Stimulated activated CD4-positive, alpha-beta T cell treated with anti-CD3 and anti-CD28 coated beads, Interleukin-2, amount 100 ng/mL, for 48 hours (primary cell): ENCODE measurements around the gene COL26A1.

ENCODE experiments used
- DNase-seq, 2 donors: peaks; one replicate each; pipeline ENCODE4 v3.0.0-alpha.2; 2020

COL26A1 gene

DNA sequence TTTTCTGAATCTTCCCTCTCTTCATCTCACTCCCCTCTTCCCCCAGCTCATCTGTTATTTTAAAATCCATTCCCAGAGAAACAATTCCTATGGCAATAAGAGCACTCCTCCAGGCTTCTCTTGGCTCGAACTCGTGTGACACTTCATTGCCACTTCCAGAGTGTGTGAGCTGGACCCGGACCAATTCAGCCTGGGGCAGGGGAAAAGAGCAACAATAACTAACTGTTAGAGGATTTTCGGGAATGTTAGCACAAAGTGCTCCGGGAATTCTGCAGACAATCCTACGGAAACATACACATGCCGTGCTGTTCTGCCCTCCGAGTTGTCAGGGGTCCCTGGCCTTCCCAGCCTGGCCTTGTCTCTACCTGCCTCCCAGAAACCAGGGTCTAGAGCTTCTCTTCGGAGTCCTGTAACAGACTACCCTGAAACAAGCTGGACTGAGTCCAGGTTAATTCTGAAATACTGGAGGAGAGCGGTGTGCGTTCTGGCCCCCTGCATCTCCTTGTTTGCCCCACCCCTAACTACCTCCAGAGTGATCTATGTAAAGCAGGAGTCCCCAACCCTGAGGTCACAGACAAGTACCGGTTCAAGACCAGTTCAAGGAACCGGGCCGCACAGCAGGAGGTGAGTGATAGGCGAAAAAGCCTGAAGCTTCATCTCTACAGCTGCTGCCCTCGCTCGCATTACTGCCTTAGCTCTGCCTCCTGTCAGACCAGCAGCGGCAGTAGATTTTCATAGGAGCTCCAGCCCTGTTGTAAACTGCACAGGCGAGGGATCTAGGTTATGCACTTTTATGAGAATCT, 11.3 kb downstream of the COL26A1 start:
- no peak for DNase-seq

DNA sequence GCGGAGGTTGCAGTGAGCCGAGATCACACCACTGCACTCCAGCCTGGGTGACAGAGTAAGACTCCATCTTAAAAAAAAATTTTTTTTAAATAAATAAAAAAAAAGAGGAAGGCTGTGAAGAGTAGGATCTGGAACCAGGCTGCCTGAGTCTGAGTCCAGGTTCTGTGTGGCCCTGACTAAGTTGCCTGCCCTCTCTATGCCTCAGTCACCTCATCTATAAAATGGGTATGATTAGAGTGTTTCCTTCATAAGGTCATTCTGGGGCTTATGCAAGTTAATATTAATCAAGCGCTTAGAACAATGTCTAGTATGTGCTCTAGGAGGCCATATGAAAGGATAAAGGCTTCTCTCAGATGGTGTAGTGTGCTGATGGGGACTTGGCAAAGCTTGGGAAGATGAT, 12.3 kb downstream of the COL26A1 start:
- no peak for DNase-seq

GRCh38 chr7:101376601-101377000, 13.9 kb downstream of the COL26A1 start:
- DNase-seq: no peak

- DNase-seq: no peak
Observed at GRCh38 chr7:101377189-101377736, 14.6 kb downstream of the COL26A1 start.

GRCh38 chr7:101378751-101379174, 16.1 kb downstream of the COL26A1 start:
- DNase-seq: no peak

- no peak for DNase-seq
Observed at GRCh38 chr7:101379302-101379701, 16.6 kb downstream of the COL26A1 start.

DNA sequence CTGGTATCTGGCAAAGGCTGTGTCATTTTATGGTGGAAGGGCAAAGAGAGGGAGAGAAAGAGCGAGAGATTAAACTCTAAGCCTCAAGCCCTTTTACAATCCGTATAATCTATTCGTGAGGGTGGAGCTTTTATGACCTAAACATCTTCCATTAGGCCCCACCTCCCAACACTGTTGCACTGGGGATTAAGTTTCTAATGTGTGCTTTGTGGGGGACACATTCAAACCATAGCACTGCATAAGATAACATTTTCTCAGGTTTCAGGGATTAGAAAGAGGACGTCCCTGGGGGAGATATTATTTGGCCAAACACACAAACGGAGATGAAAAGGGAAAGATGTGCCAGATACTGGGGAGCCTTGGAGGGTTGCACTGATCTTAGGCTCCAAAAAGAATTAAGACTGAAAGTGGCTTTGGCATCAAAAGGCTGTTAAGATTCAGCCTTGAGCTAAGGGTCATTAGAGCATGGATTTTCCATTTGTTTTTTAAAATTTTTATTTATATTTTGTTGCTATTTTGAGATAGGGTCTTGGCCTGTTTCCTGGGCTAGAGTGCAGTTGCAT, 19.0 kb downstream of the COL26A1 start:
- no peak for DNase-seq

DNA sequence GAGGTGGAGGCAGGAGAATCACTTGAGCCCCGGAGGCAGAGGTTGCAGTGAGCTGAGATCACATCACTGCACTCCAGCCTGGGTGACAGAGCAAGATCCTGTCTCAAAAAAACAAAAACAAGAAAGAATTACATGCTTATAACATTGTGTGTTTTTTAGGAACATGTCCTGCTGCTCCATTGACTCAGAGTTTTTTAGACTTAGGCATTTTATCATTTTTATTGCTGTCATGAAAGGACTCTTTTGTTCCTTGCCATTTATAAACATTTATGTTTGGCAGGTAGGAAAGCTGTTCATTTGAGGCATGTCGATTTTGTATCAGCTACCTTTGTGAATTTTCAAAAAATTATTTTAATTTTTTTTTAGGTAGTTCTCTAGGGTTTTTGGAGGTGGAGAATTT, 20.3 kb downstream of the COL26A1 start:
- DNase-seq: no peak

DNA sequence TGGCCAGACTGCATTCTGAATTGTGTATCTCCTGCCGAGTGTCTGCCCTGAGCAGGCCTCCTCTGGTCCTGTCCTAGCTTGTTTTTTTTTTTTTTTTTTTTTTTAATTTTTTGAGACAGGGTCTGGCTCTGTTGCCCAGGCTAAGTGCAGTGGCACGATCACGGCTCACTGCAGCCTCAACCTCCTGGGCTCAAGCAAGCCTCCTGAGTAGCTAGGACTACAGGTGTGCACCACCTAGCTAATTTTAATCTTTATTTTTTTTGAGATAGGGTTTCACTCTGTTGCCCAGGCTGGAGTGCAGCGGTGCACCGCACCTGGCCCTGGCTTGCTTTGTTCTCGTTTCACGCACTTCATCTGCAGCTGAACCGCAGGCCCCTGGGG, 23.5 kb downstream of the COL26A1 start:
- DNase-seq: no peak

- DNase-seq: no peak
Observed at GRCh38 chr7:101386558-101387231, 24.0 kb downstream of the COL26A1 start.

DNA sequence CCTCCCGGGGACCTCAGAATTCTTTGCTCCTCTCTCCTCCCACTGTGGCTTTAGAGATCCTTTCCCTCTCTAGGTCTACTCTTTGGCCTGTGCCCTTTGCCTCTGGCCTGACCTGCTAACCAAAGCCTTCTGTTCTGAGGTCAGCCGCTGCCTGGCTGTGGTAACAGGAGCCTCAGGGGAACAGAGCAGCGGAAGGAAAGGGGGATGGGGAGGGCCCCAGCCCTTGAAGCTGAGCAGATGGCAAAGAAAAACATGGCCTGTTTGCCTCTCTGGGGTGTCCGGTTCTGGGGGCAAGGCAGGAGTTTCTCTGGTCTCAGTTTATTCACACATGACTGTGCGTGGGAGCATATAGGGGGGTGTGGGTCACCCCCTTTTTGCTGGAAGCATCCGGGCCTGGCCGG, 28.2 kb downstream of the COL26A1 start:
- peak in 1 of 2 donors; percentile 22 for DNase-seq

GRCh38 chr7:101391991-101392390, 29.3 kb downstream of the COL26A1 start:
- no peak for DNase-seq

DNA sequence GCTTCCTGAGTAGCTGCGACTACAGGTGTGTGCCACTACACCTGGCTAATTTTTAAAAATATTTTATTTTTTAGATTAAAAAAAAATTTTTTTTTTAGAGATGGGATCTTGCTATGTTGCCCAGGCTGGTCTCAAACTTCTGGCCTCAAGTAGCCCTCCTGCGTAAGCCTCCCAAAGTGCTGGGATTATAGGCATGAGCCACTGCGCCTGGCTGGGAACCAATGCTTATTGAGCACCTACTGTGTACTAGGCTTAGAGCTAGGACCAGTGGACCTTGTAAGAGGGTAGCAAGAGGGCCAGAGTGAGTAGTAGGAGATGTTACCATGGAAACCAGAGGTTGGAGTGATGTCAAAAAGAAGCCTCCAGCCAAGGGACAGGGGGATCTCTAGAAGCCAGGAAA, 31.2 kb downstream of the COL26A1 start:
- DNase-seq: no peak

- DNase-seq: no peak
Observed at GRCh38 chr7:101395376-101395775, 32.7 kb downstream of the COL26A1 start.

- DNase-seq: no peak
Observed at GRCh38 chr7:101397243-101397642, 34.6 kb downstream of the COL26A1 start.

DNA sequence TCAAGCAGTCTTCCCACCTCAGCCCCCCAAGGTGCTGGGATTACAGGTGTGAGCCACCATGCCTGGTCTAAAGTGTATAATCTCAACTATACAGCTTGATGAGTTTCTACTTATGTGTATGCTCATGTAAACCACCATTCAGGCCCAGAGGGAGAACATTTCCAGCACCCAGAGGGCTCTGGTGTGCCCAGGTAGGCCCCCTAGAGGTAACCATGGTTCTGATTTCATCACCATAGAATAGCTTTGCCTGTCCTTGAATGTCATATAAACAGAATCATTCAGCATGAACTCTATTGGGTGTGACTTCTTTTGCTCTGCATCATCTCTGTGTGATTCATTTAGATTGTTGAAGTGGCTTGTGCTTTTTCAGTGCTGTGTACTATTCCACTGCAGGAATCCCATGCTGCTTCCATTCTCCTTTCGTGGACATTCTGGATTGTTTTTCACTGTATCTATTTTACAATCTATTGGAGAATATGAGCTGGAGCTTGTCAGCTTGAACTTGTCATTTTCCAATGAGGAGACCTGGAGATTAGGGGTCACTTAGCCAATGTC, 35.2 kb downstream of the COL26A1 start:
- DNase-seq: no peak

DNA sequence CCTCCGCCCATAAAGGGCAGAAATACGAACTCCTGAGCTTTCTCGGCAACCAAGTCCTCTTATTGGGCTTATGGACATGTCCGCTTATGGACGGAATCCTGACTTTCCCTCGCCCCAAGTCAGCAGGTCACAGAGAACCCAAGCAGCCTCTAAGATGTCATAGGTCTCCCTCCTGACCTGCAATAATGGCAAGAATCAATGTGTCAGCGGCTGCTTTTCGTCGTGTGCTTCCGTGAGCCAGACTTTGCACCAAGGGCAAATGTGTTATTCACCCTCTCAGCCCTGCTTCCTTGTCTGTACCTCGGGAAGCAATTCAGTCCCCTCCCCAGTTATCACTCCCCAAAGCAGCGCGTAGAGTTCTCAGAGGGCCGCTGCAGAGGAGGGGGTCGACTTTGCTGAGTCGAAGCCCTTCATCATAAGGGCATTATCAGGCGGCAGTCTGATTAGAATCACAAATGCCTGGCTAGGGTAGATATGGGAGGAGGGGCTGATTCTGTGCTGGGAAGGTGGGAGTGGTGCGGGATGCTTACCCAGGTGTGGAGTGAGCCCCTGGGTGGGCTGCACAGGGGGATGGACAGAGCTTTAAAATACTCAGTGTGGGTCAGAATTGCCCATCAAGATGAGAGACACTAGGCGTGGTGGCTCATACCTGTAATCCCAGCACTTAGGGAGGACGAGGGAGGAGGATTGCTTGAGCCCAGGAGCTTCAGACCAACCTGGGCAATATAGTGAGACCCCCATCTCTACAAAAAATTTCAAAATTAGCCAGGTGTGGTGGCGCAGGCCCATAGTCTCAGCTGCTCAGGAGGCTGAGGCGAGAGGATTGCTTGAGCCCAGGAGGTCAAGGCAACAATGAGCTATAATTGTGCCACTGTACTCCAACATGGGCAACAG, 36.0 kb downstream of the COL26A1 start:
- no peak for DNase-seq

GRCh38 chr7:101399759-101400158, 37.1 kb downstream of the COL26A1 start:
- DNase-seq: no peak

- no peak for DNase-seq
Observed at GRCh38 chr7:101400751-101401150, 38.1 kb downstream of the COL26A1 start.

DNA sequence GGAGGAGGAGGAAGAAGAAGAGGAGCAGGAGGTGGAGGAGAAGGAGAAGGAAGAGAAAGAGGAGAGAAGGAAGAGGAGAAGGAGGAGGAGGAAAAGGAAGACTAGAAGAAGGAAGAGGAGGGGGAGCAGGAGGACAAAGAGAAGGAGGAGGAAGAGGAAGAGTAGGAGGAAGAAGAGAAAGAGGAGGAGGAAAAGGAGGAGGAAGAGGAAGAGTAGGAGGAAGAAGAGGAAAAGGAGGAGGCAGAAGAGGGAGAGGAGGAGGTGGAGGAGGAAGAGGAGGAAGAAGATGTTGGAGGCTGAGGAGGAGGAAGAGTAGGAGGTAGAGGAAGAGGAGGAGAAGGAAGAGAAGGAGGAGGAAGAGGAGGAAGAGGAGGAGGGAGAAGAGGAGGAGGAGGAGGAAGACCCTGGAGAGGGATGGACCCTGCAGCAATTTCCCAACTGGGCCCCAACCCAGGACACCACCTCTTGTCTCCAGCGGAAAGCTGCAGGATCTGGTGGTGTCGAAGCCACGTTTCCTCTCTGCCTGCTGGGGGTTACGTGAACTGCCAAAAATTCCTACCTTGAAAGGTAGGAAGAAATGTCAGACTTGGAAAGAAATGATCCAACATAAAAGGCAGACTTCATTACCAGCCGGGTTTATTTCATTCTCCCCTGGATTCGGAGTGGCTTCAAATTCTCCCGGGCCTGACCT, 38.9 kb downstream of the COL26A1 start:
- no peak for DNase-seq

GRCh38 chr7:101402081-101402779, 39.6 kb downstream of the COL26A1 start:
- DNase-seq: no peak
